Breast epithelium (tissue), 3 donors: ENCODE results near the gene EHMT1.

Experiments used
- POLR2A ChIP-seq: fragments of 450-650 bp; IDR thresholded peaks from one replicate; pipeline ENCODE4 v1.6.1; 2016; ENCODE audit warnings: antibody characterized with exemption, mild to moderate bottlenecking, moderate library complexity
- TF ChIP-seq, protein P1 (sequence below), 3 donors: fragments of 450-650 bp; IDR thresholded peaks; one replicate each; pipeline ENCODE4 v1.5.1; 2016 to 2017; ENCODE audit warnings: antibody characterized with exemption in 3 of 3, mild to moderate bottlenecking in 3 of 3, moderate library complexity in 3 of 3

DNA sequence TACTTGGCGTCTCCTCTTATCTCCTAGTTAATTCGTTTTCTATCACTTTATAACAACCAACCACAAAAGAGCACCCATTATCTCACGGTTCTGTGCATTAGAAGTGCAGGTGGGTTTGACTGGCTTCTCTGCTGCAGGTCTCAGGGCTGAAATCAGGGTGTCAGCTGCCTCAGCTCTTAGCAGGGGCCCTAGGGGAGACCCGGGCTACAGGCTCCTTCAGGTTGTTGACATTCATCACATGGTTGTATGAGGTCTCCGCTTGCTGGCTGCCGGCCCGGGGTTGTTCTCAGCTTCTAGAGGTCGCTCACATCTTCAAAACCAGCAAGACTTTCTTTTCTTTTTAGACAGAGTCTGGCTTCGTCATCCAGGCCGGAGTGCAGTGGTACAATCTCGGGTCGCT, 25.6 kb upstream of the EHMT1 start:
- TF ChIP-seq, protein P1, sequence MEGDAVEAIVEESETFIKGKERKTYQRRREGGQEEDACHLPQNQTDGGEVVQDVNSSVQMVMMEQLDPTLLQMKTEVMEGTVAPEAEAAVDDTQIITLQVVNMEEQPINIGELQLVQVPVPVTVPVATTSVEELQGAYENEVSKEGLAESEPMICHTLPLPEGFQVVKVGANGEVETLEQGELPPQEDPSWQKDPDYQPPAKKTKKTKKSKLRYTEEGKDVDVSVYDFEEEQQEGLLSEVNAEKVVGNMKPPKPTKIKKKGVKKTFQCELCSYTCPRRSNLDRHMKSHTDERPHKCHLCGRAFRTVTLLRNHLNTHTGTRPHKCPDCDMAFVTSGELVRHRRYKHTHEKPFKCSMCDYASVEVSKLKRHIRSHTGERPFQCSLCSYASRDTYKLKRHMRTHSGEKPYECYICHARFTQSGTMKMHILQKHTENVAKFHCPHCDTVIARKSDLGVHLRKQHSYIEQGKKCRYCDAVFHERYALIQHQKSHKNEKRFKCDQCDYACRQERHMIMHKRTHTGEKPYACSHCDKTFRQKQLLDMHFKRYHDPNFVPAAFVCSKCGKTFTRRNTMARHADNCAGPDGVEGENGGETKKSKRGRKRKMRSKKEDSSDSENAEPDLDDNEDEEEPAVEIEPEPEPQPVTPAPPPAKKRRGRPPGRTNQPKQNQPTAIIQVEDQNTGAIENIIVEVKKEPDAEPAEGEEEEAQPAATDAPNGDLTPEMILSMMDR (IDR thresholded peaks at IDR 0.05), result no peak
- no peak for TF ChIP-seq POLR2A
